Left ventricle myocardium inferior (tissue), 1 donor: ENCODE measurements around the gene BNIP5. TPM values are rescaled to one million over a fixed set of nuclear protein-coding genes. Genes with fewer than 3 reads are reported as not detected.

Experiments used
- DNase-seq: peaks from one replicate; pipeline ENCODE4 v3.0.0-alpha.2; 2020
- H3K27ac ChIP-seq: fragments of 200-600 bp; replicated peaks from 2 replicates; pipeline ENCODE4 v1.8.0; 2021
- H3K27me3 ChIP-seq: fragments of 200-600 bp; 2 replicates; pipeline ENCODE4 v1.8.0; 2021; ENCODE audit warnings: low read depth
- H3K36me3 ChIP-seq: fragments of 200-600 bp; 2 replicates; pipeline ENCODE4 v1.8.0; 2021
- H3K4me1 ChIP-seq: fragments of 200-600 bp; 2 replicates; pipeline ENCODE4 v1.8.0; 2021
- H3K4me3 ChIP-seq: fragments of 200-600 bp; 2 replicates; pipeline ENCODE4 v1.8.0; 2021; ENCODE audit warnings: mild to moderate bottlenecking, moderate library complexity
- H3K9me3 ChIP-seq: fragments of 200-600 bp; replicated peaks from 2 replicates; pipeline ENCODE4 v1.8.0; 2021
- CTCF ChIP-seq: fragments of 200-600 bp; IDR thresholded peaks from 2 replicates; pipeline ENCODE4 v1.8.0; 2021; ENCODE audit warnings: antibody characterized with exemption, mild to moderate bottlenecking, borderline replicate concordance
- intact Hi-C: fragments of 100-400 bp; cut with micrococcal nuclease; formaldehyde crosslinking; loops from one replicate; pipeline ENCODE4 v1.11.0; 2022
- total RNA-seq: library from RNA; stranded (reverse); fragmentation: NEBNext Ultra II Directional; extraction: Animal tissue kit (Norgen Biotek cat#: 25700); gene quantifications from one replicate; pipeline ENCODE4 v1.2.1, GENCODE V29; 2021
- donor health status: DM: no; HTN: yes; CAD: no; lungs with severe emphysema.

The BNIP5 gene
- total RNA-seq, 1 donor from 2014 or later, result not detected

- Histone ChIP-seq H3K36me3 (no peaks in the 10 kb centered on the region), H3K4me3 (peak overlapping the region; percentile 23), H3K27me3 (peaks cover 80% of the 10 kb centered on the region), H3K4me1 (peaks cover 22% of the 10 kb centered on the region), H3K9me3 (no peaks in the 10 kb centered on the region), H3K27ac (no peak overlapping the region)
- no peak for DNase-seq
- no peak for TF ChIP-seq CTCF
- intact Hi-C loops, result no loop called here
Observed at GRCh38 chr6:36333931-36334725, 2.6 kb downstream of the BNIP5 start.

- peaks cover 22% of the 10 kb centered on the region for H3K4me1 ChIP-seq
- no peak for TF ChIP-seq CTCF
- H3K27ac ChIP-seq, result no peak overlapping the region
- no peaks in the 10 kb centered on the region for H3K36me3 ChIP-seq
- H3K4me3 ChIP-seq, result no peak overlapping the region
- no peaks in the 10 kb centered on the region for H3K9me3 ChIP-seq
- intact Hi-C loops, result no loop called here
- DNase-seq, result no peak
- peaks cover 86% of the 10 kb centered on the region for H3K27me3 ChIP-seq
Observed at GRCh38 chr6:36333171-36333895, 3.4 kb downstream of the BNIP5 start.

GRCh38 chr6:36331381-36331780 lies 5.3 kb downstream of the BNIP5 start:
- H3K27me3 ChIP-seq, result peaks cover 86% of the 10 kb centered on the region
- H3K36me3 ChIP-seq, result no peaks in the 10 kb centered on the region
- no peak for TF ChIP-seq CTCF
- intact Hi-C loops, result no loop called here
- H3K27ac ChIP-seq, result no peak overlapping the region
- no peak overlapping the region for H3K4me3 ChIP-seq
- H3K4me1 ChIP-seq, result peaks cover 22% of the 10 kb centered on the region
- no peaks in the 10 kb centered on the region for H3K9me3 ChIP-seq
- no peak for DNase-seq

- no peaks in the 10 kb centered on the region for H3K9me3 ChIP-seq
- H3K27ac ChIP-seq, result no peak overlapping the region
- H3K4me3 ChIP-seq, result no peak overlapping the region
- no peak for DNase-seq
- H3K36me3 ChIP-seq, result no peaks in the 10 kb centered on the region
- no peak for TF ChIP-seq CTCF
- intact Hi-C loops, result no loop called here
- H3K4me1 ChIP-seq, result peaks cover 21% of the 10 kb centered on the region
- H3K27me3 ChIP-seq, result peaks cover 87% of the 10 kb centered on the region
Observed at GRCh38 chr6:36330366-36330765, 6.3 kb downstream of the BNIP5 start.

- no peak for DNase-seq
- H3K27me3 ChIP-seq, result peaks cover 87% of the 10 kb centered on the region
- no peak for TF ChIP-seq CTCF
- no peaks in the 10 kb centered on the region for H3K36me3 ChIP-seq
- H3K4me1 ChIP-seq, result peaks cover 16% of the 10 kb centered on the region
- no peak overlapping the region for H3K4me3 ChIP-seq
- intact Hi-C loops, result no loop called here
- no peak overlapping the region for H3K27ac ChIP-seq
- H3K9me3 ChIP-seq, result no peaks in the 10 kb centered on the region
Observed at GRCh38 chr6:36329798-36330291, 6.8 kb downstream of the BNIP5 start.
